Esophagus muscularis mucosa (tissue), 4 donors: ENCODE data around the gene TP53I11.

Source experiments
- CTCF ChIP-seq, 3 experiments: fragments of 200-600 bp in 2 of 3; fragments of 450-650 bp in 1 of 3; sonication (generic) in 2 of 3; IDR thresholded peaks; one replicate each; pipeline ENCODE4 v1.5.1; 2017 to 2019; ENCODE audit warnings: antibody characterized with exemption in 3 of 3, mild to moderate bottlenecking in 2 of 3, moderate library complexity in 1 of 3
- EP300 ChIP-seq: sonication (generic); formaldehyde crosslinking; IDR thresholded peaks from one replicate; pipeline ENCODE4 v1.6.1; 2017; ENCODE audit warnings: antibody characterized with exemption
- POLR2A ChIP-seq: fragments of 450-650 bp; IDR thresholded peaks from one replicate; pipeline ENCODE4 v1.6.1; 2017; ENCODE audit warnings: antibody characterized with exemption, moderate library complexity, mild to moderate bottlenecking, low read depth
- POLR2AphosphoS5 ChIP-seq, 2 donors: sonication (generic); formaldehyde crosslinking; IDR thresholded peaks; one replicate each; pipeline ENCODE4 v1.6.1; 2017; ENCODE audit warnings: antibody characterized with exemption in 2 of 2

DNA sequence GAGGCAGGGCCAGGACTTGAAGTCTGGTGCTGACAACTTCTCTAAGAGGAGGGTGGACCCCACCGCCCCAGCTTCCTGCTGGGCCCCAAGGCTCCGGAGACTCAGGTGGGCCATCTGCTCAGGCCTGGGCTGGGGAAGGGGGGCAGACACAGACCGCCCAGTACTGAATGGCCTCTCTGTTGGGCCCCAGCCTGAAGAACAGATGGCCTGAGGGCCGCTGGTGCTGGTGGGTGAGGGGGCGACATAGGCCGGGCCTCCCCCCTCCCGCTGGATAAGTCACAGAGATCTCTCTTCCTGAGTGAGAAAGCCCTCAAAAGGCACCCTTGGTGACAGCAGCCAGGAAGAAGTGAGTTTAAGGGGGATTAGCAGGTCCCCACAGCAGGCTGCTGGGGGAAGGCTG, 12.5 kb upstream of the TP53I11 start:
- TF ChIP-seq POLR2AphosphoS5 (IDR thresholded peaks at IDR 0.05): no peak
- TF ChIP-seq EP300: no peak
- no peak for TF ChIP-seq CTCF (IDR thresholded peaks at IDR 0.05)
- no peak for TF ChIP-seq POLR2A
